A549 (cell line): ENCODE data around the gene SOX12.

Experiments used
- KDM1A ChIP-seq: fragments of 200-600 bp; sonication (generic); IDR thresholded peaks from 2 replicates; pipeline ENCODE4 v1.6.1; 2016; ENCODE audit warnings: low read depth, mild to moderate bottlenecking
- MYC ChIP-seq: IDR thresholded peaks from 2 replicates; pipeline ENCODE4 v1.6.1; 2012; ENCODE audit warnings: mild to moderate bottlenecking, inconsistent platforms, low read length, improper control_type of control experiment, borderline replicate concordance
- POLR2A ChIP-seq: IDR thresholded peaks from 2 replicates; pipeline ENCODE4 v1.6.1; 2012; ENCODE audit warnings: mild to moderate bottlenecking, low read length
- RCOR1 ChIP-seq: fragments of 150-350 bp; IDR thresholded peaks from 2 replicates; pipeline ENCODE4 v1.6.1; 2014; ENCODE audit warnings: antibody characterized with exemption, low read length, low read depth
- SMC3 ChIP-seq: fragments of >200 bp; sonication (Bioruptor Twin); formaldehyde crosslinking; IDR thresholded peaks from 3 replicates; pipeline ENCODE4 v1.6.1; 2018; ENCODE audit warnings: inconsistent platforms
- TF ChIP-seq, protein P1 (sequence below): fragments of >200 bp; sonication (Bioruptor Twin); formaldehyde crosslinking; IDR thresholded peaks from 3 replicates; pipeline ENCODE4 v1.5.1; 2016
- TF ChIP-seq, protein P2 (sequence below): IDR thresholded peaks from 2 replicates; pipeline ENCODE4 v1.6.1; 2012

DNA sequence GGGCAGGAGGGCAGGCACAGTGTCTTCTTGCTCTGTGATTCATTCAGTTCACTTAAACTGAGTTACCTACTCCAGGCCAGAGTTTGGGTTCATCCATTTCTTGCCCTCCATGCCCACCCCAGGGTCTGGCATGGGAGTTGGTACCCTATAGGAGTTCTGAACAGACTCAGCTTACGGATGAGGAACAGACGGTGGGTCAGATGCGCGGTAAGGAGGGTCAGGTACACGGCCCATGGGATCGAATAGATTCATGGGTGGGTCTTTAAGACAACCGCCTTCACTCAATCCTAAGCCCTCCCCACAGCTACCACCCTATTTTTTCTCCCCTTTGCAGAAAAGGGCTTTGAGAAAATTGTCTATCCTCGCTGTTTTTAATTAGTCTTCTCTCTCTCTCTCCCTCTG is 42.1 kb downstream of the SOX12 start:
- TF ChIP-seq, protein P1, sequence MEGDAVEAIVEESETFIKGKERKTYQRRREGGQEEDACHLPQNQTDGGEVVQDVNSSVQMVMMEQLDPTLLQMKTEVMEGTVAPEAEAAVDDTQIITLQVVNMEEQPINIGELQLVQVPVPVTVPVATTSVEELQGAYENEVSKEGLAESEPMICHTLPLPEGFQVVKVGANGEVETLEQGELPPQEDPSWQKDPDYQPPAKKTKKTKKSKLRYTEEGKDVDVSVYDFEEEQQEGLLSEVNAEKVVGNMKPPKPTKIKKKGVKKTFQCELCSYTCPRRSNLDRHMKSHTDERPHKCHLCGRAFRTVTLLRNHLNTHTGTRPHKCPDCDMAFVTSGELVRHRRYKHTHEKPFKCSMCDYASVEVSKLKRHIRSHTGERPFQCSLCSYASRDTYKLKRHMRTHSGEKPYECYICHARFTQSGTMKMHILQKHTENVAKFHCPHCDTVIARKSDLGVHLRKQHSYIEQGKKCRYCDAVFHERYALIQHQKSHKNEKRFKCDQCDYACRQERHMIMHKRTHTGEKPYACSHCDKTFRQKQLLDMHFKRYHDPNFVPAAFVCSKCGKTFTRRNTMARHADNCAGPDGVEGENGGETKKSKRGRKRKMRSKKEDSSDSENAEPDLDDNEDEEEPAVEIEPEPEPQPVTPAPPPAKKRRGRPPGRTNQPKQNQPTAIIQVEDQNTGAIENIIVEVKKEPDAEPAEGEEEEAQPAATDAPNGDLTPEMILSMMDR: no peak
- TF ChIP-seq SMC3 (no peak), KDM1A (no peak), POLR2A (no peak), MYC (no peak), RCOR1 (no peak)
- TF ChIP-seq, protein P2, sequence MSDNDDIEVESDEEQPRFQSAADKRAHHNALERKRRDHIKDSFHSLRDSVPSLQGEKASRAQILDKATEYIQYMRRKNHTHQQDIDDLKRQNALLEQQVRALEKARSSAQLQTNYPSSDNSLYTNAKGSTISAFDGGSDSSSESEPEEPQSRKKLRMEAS: no peak
